Activated T-cell treated with anti-CD3 and anti-CD28 coated beads for 24 hours (primary cell): ENCODE data around the gene HABP4.

Experiments used
- DNase-seq: peaks from one replicate; pipeline ENCODE4 v3.0.0-alpha.2; 2020; ENCODE audit warnings: low read depth

The HABP4 gene

DNA sequence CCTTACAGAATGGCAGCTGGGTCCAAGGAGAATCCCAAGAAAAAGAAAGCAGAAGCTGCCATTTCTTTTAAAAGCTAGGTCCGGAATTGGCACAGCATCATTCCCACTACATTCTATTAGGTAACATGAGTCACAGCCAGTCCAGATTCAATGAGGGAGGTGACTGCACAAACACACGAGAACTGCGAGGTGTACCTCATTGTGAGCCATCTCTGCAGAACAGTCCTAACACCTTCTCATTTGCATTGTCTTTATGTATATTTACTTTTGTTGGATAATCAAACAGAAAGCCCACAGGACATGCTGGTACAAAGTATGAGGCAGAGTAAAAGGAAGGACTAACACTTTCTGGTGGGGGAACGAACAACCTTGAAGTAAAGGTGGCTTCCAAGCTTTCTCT is 14.6 kb upstream of the HABP4 start:
- DNase-seq = no peak

DNA sequence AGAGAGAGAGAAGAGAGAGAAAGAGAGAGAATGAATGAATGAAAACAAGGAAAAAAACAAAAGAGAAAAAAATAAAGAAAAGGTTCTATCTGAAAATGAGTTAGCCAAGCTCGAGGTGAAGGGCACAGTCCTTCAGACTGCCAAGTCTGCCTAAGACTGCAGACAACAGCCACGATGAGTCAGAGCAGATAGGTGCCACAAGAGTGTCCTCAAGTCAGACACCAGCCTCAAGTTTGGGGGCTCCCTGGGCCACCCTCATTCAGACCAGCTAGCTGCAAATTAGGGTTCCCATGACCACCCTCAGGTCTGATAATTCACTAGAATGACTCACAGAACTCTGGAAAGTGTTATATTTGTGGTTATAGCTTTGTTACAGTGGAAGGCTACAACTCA is 13.9 kb upstream of the HABP4 start:
- no peak for DNase-seq

- no peak for DNase-seq
Observed at GRCh38 chr9:96436456-96437126, 13.4 kb upstream of the HABP4 start.

GRCh38 chr9:96437454-96437853 is 12.5 kb upstream of the HABP4 start:
- no peak for DNase-seq

- no peak for DNase-seq
Observed at GRCh38 chr9:96440671-96441199, 9.2 kb upstream of the HABP4 start.

DNA sequence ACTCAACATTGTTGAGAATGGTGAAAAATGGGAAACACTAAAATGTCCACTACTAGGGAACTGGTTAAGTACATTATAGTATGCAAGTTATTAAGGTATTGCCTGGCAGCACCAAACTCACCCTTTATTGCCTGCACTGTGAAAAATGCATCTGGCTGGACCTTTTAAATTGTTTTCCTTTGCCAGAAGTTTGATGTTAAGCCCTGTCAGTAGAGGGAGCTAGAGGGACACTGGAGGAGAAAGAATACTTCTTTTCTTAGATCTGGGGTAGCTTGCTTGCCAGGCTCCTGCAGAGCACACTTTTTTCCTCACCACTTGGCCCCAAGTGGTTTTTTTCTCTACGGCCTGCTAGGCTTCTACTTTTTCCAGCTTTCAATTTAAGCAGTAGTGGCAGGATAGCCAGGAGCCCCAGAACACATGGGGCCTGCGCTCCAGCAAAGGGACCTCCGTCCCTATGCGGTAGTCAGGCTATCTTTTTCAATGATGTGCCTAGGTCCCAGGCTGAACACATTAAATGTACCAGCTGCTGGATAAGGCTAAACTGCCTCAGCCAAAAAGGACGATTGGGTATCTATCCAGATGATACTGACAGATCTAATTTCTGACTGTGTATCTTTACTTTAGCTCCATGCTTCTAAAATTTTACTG is 8.0 kb upstream of the HABP4 start:
- no peak for DNase-seq

- no peak for DNase-seq
Observed at GRCh38 chr9:96442491-96442890, 7.5 kb upstream of the HABP4 start.

DNA sequence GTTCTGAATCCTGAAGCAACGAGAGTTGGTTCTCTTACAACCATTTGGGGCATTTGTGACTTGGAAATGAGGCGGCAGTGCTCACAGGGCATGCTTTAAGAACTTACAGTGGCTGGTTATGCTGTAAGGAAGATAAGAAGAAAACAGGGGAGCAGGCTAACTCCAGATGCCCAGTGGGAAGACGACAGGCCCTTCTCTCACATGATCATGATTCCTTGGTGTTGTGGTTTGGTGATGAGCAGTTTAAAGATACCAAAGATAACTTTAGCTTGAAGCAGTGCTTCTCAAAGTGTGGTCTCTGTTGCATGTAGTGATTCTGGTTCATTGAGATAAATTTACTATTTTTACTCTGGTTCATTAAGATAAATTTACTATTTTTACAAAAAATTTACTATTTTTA is 2.6 kb upstream of the HABP4 start:
- DNase-seq = no peak

DNA sequence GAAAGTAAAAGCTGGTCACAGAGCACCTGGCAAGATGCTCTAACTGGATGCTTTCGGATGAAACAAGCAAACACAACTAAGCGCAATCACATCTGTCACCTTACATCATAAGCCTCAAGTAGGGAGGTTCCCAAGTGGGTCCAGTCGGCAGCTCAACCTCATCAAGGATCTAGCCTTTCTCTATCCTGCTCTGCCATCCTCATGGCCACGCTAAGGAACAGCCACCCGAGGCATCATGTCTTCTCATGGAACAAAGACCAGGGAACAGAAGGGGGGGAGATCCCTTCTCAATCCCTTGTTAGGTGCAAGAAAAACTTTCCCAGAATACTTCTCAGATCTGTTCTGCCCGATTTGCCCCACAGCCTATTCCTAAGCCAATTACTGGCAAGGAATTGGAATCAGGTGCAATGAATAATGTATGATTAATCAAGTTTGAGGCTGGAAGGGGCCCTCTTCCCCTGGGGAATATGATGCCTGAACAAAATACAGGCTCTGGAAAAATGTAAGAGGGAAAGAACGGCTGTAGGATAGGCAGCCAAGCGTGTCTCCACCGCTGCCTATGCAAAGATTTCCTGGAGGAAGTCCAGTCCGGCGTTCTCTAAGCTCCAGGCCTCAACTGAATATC is 1.3 kb upstream of the HABP4 start:
- no peak for DNase-seq

GRCh38 chr9:96449523-96449844 is 485 bp upstream of the HABP4 start:
- no peak for DNase-seq

GRCh38 chr9:96450613-96451528 is 902 bp downstream of the HABP4 start:
- no peak for DNase-seq

- no peak for DNase-seq
Observed at GRCh38 chr9:96453625-96454024, 3.7 kb downstream of the HABP4 start.

- DNase-seq = no peak
Observed at GRCh38 chr9:96457266-96457665, 7.3 kb downstream of the HABP4 start.

DNA sequence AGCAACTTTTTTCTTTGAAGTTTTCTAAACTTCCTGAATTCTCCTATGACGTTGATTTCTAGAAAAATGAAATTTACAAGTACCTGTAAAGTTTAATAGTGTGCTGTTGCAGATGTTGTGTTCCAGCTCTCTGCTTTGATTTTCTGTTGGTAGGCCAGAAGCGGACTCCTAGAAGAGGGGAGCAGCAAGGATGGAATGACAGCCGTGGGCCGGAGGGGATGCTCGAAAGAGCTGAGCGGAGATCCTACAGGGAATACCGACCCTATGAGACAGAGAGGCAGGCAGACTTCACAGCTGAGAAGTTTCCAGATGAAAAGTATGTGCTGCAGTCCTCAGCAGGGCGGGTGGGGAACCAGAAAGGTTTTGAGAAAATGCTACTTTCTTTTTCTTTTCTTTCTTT is 8.3 kb downstream of the HABP4 start:
- DNase-seq = no peak

GRCh38 chr9:96459268-96460007 is 9.5 kb downstream of the HABP4 start:
- DNase-seq = no peak

GRCh38 chr9:96460470-96460869 is 10.5 kb downstream of the HABP4 start:
- no peak for DNase-seq

DNA sequence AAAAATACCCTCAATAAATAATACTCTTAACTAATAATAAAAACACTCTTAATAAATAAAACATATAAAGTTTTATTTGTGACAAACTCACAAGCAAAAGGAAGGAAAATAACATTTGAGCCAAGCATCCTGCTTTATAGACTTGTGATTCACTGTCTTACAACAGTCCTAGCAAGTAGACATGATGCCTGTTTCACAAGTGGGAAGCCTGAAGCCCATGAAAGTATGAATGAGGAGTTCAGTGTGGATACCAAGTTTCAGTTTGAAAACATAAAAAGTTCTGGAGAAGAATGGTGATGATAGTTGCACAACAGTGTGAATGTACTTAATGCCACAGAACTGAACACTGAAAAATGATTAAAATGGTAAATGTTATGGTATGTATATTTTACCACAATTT is 10.9 kb downstream of the HABP4 start:
- no peak for DNase-seq

GRCh38 chr9:96461336-96461735 is 11.4 kb downstream of the HABP4 start:
- no peak for DNase-seq

GRCh38 chr9:96462541-96462940 is 12.6 kb downstream of the HABP4 start:
- DNase-seq = no peak

- no peak for DNase-seq
Observed at GRCh38 chr9:96464426-96464825, 14.5 kb downstream of the HABP4 start.

- DNase-seq = no peak
Observed at GRCh38 chr9:96467784-96468183, 17.8 kb downstream of the HABP4 start.

GRCh38 chr9:96476013-96476412 is 26.0 kb downstream of the HABP4 start:
- DNase-seq = no peak
